GM21529 (cell line): ENCODE results near the gene SFXN5.
"Not testable (repeated sequence)": the region's sequence is repeated elsewhere in the genome, so short reads cannot be mapped to it uniquely, and the experiment has no call there.

ENCODE experiments used
- ATAC-seq: cut with Tn5 transposase; IDR thresholded peaks from one replicate; pipeline ENCODE4 v1.9.1; 2021; ENCODE audit not compliant: unreplicated experiment

The SFXN5 gene

GRCh38 chr2:73078457-73079411, 7.2 kb upstream of the SFXN5 start:
- no peak for ATAC-seq

GRCh38 chr2:73077424-73077795, 5.9 kb upstream of the SFXN5 start:
- no peak for ATAC-seq

GRCh38 chr2:73076701-73077423, 5.3 kb upstream of the SFXN5 start:
- no peak for ATAC-seq

- ATAC-seq: no peak
Measured at GRCh38 chr2:73075477-73076373, 4.2 kb upstream of the SFXN5 start.

GRCh38 chr2:73074110-73075069, 2.9 kb upstream of the SFXN5 start:
- no peak for ATAC-seq

- no peak for ATAC-seq
Measured at GRCh38 chr2:73072416-73072815, 904 bp upstream of the SFXN5 start.

GRCh38 chr2:73072129-73072395, 550 bp upstream of the SFXN5 start:
- ATAC-seq: no peak

GRCh38 chr2:73070643-73071359, 711 bp downstream of the SFXN5 start:
- peak; percentile 28 for ATAC-seq

GRCh38 chr2:73069855-73070642, 1.5 kb downstream of the SFXN5 start:
- ATAC-seq: no peak

- ATAC-seq: no peak
Measured at GRCh38 chr2:73069041-73069854, 2.3 kb downstream of the SFXN5 start.

GRCh38 chr2:73068147-73068546, 3.4 kb downstream of the SFXN5 start:
- no peak for ATAC-seq

- ATAC-seq: no peak
Measured at GRCh38 chr2:73067043-73067442, 4.5 kb downstream of the SFXN5 start.

GRCh38 chr2:73065070-73065469, 6.4 kb downstream of the SFXN5 start:
- not testable (repeated sequence) for ATAC-seq

GRCh38 chr2:73063909-73064875, 7.3 kb downstream of the SFXN5 start:
- ATAC-seq: no peak

GRCh38 chr2:73063472-73063871, 8.0 kb downstream of the SFXN5 start:
- no peak for ATAC-seq

GRCh38 chr2:73059106-73059505, 12.4 kb downstream of the SFXN5 start:
- ATAC-seq: no peak

GRCh38 chr2:73054980-73055379, 16.5 kb downstream of the SFXN5 start:
- no peak for ATAC-seq
